Fibroblast of skin of left biceps (primary cell): ENCODE data around the gene GLB1L2.
A peak's percentile ranks its signal among the peaks of the same experiment; 100 is the strongest.

ENCODE experiments used
- DNase-seq, 2 experiments: peaks; one replicate each; pipeline ENCODE4 v3.0.0-alpha.2; 2013; ENCODE audit warnings: low read depth in 2 of 2

GLB1L2 gene

GRCh38 chr11:134347441-134347840 is 15.7 kb downstream of the GLB1L2 start:
- no peak for DNase-seq

GRCh38 chr11:134349109-134349801 is 17.5 kb downstream of the GLB1L2 start:
- DNase-seq, result no peak

GRCh38 chr11:134349802-134350355 is 18.1 kb downstream of the GLB1L2 start:
- no peak for DNase-seq

- DNase-seq, result no peak
Measured at GRCh38 chr11:134350381-134350780, 18.6 kb downstream of the GLB1L2 start.

- no peak for DNase-seq
Measured at GRCh38 chr11:134352111-134352510, 20.3 kb downstream of the GLB1L2 start.

- no peak for DNase-seq
Measured at GRCh38 chr11:134355136-134355535, 23.3 kb downstream of the GLB1L2 start.

GRCh38 chr11:134355656-134356055 is 23.9 kb downstream of the GLB1L2 start:
- no peak for DNase-seq

- DNase-seq, result no peak
Measured at GRCh38 chr11:134356656-134357544, 25.1 kb downstream of the GLB1L2 start.

- DNase-seq, result no peak
Measured at GRCh38 chr11:134357545-134357839, 25.7 kb downstream of the GLB1L2 start.

- no peak for DNase-seq
Measured at GRCh38 chr11:134358165-134358855, 26.5 kb downstream of the GLB1L2 start.

GRCh38 chr11:134358856-134359490 is 27.2 kb downstream of the GLB1L2 start:
- no peak for DNase-seq

- no peak for DNase-seq
Measured at GRCh38 chr11:134359646-134360045, 27.9 kb downstream of the GLB1L2 start.

- peak; percentile 2 to 10 for DNase-seq
Measured at GRCh38 chr11:134360050-134360835, 28.5 kb downstream of the GLB1L2 start.

GRCh38 chr11:134361661-134362060 is 29.9 kb downstream of the GLB1L2 start:
- no peak for DNase-seq

- DNase-seq, result no peak
Measured at GRCh38 chr11:134362192-134362901, 30.6 kb downstream of the GLB1L2 start.

- DNase-seq, result no peak
Measured at GRCh38 chr11:134363161-134363560, 31.4 kb downstream of the GLB1L2 start.

- no peak for DNase-seq
Measured at GRCh38 chr11:134363592-134363991, 31.8 kb downstream of the GLB1L2 start.

GRCh38 chr11:134364261-134364660 is 32.5 kb downstream of the GLB1L2 start:
- no peak for DNase-seq

- DNase-seq, result no peak
Measured at GRCh38 chr11:134365011-134365925, 33.5 kb downstream of the GLB1L2 start.
